A673 (cell line): Measurements from ENCODE around the gene ITIH5.

Experiments
- EZH2 ChIP-seq: fragments of 200-600 bp; sonication (generic); IDR thresholded peaks from 2 replicates; pipeline ENCODE4 v1.6.1; 2017; ENCODE audit warnings: borderline replicate concordance, low read depth, mild to moderate bottlenecking, mixed read lengths, antibody characterized with exemption, low read length; ENCODE audit not compliant: poor library complexity, severe bottlenecking
- TF ChIP-seq, protein P1 (sequence below): fragments of 300-800, 200-600 bp; sonication (generic); conservative IDR thresholded peaks from 2 replicates; pipeline ENCODE4 v1.5.1; 2017; ENCODE audit warnings: low read depth, mild to moderate bottlenecking, antibody characterized with exemption, low read length, moderate library complexity, mixed read lengths

- TF ChIP-seq, protein P1, sequence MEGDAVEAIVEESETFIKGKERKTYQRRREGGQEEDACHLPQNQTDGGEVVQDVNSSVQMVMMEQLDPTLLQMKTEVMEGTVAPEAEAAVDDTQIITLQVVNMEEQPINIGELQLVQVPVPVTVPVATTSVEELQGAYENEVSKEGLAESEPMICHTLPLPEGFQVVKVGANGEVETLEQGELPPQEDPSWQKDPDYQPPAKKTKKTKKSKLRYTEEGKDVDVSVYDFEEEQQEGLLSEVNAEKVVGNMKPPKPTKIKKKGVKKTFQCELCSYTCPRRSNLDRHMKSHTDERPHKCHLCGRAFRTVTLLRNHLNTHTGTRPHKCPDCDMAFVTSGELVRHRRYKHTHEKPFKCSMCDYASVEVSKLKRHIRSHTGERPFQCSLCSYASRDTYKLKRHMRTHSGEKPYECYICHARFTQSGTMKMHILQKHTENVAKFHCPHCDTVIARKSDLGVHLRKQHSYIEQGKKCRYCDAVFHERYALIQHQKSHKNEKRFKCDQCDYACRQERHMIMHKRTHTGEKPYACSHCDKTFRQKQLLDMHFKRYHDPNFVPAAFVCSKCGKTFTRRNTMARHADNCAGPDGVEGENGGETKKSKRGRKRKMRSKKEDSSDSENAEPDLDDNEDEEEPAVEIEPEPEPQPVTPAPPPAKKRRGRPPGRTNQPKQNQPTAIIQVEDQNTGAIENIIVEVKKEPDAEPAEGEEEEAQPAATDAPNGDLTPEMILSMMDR = no peak
- TF ChIP-seq EZH2 = no peak
Observed at GRCh38 chr10:7513936-7514335, 152.8 kb downstream of the ITIH5 start.
